ENCODE results near the gene SECISBP2L.

GRCh38 chr15:49036650-49037545, 9.3 kb downstream of the SECISBP2L start:
- TF ChIP-seq NFIC (IDR thresholded peaks at IDR 0.05) (no peak), TAF1 (IDR thresholded peaks at IDR 0.05; ENCODE audit: low read depth) (no peak), TEAD4 (IDR thresholded peaks at IDR 0.05) (no peak), YY1 (IDR thresholded peaks at IDR 0.05; ENCODE audit: low read depth) (no peak), EP300 (IDR thresholded peaks at IDR 0.05; ENCODE audit: borderline replicate concordance) (no peak), CREB1 (IDR thresholded peaks at IDR 0.05; ENCODE audit: low read depth) (no peak), MAX (IDR thresholded peaks at IDR 0.05) (no peak), FOXM1 (IDR thresholded peaks at IDR 0.05; ENCODE audit: borderline replicate concordance, low read depth) (no peak), CEBPB (IDR thresholded peaks at IDR 0.05) (no peak)
